NCI-H2081 treated with DMSO at 0.1 percent for 48 hours (cell line): ENCODE data around the gene ACER2.
A peak's percentile ranks its signal among the peaks of the same experiment; 100 is the strongest.
"Not testable (repeated sequence)": the region's sequence is repeated elsewhere in the genome, so short reads cannot be mapped to it uniquely, and the experiment has no call there.

Source experiments
- DNase-seq: peaks from one replicate; lab custom pipeline; 2025; lab: John Stamatoyannopoulos, UW

ACER2 gene

DNA sequence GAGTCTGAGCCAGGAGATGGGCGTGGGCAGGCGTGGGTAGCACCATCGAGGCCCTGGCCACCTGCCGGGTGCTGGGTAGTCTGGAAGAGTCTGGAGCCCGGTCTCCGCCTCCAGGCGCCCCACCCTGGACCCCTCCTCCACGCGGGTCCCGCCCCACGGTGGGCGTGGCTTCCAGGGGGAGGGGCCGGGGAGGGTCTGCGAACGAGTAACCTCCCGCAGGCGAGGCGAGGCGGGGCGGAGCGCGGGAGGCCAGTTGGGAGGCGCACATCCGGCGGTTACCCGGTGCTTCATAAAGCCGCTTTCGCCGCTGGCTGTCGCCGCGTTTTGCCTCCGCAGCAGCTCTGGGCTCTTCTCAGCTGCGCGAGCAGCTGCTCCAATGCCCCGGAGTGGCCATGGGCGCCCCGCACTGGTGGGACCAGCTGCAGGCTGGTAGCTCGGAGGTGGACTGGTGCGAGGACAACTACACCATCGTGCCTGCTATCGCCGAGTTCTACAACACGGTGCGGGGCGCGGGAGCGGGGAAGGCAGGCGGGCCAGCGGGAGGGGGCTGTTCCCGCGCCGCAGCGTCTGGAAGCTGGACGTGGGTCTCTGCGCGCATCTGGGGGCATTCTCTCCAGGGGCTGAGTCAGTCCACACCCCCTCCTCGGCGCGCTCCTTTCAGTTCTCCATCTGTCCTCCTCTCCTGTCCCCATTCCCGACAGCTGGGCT, at the start of gene ACER2:
Gene ACER2, plus strand, starts transcription at position 317 of the 708 bp plus-strand sequence. Its CDS starts 76 bp downstream, at position 393.
- peak; percentile 50 for DNase-seq

DNA sequence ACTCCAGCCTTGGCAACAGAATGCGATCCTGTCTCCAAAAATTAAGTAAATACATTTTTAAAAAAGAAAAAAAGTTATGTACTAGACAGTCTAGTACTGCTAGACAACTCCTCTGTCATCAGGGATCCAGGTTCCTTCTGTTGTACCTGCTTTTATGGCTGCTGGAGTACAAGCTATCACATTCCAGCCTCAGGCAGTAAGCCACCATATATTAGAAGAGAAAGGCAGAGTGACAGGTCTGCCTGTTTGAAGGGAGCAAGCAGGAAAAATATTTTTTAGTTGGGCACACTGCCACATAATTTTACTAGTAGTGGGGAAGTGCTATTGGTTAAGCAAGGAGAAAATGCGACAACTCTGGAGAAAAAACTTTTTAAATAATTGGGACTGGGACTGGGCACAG, 39.7 kb upstream of the ACER2 start:
- DNase-seq, result no peak

DNA sequence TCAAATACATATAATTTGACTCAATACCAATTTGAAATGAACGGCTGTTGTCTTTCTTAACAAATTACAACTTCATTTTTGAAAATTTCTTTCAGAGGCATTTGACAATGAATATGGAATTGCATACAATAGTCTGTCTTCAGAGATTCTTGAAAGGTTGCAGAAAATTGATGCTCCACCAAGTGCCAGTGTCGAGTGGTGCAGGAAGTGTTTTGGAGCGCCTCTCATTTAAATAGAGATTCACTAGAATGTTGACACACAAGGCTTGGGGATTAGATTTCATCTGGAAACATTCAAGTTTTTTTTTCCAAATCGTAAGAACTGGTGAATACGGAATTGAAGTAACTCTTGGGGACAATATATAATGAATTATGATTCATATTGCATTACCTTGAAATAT, 36.9 kb upstream of the ACER2 start:
- DNase-seq, result no peak

DNA sequence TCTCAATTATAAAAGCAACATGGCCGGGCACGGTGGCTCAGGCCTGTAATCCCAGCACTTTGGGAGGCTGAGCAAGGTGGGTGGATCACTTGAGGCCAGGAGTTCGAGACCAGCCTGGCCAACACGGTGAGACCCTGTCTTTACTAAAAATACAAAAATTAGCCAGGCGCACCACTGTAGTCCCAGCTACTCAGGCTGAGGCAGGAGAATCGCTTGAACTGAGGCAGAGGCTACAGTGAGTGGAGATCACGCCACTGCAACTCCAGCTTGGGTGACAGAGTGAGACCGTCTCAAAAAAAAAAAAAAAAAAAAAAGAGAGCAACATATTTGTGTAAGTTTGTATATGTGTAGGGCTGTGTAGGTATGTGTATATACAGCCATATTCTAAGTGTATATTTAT, 36.2 kb upstream of the ACER2 start:
- no peak for DNase-seq

DNA sequence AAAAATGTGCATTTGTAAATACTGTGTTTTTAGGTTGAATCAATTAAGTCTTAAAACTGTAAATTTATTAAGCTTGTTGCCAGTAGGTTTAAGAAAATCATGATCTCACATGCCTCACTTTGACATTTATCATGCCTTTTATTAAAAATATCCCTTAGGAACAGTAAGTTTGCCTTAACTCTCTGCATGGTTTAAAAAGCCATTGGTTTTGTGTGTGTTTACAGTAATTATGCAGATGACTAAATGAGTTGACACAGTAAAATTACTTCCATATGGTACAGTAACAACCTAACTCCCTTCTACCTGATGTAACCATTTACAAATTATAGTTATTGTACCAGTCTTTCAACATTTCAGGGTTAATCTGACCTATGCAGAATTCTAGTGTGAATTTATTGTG, 35.3 kb upstream of the ACER2 start:
- peak; percentile 22 for DNase-seq

DNA sequence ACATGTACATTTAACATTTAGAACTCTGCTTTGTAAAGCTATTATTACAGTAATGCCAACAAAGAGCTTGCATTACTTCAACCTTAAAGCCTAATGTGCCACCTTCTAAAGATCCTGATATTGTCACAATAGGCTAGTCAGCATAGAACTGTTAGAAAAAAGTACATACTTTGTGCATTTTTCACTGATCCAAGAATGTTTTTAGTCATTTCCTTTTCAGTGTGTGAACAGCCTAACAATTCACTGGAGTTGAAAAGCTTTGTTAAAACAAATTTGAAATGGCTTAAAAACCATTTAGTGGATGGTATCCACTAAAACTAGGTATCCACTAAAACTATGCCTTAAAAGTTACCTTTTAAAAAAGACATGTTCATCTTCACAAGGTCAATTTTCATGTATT, 33.3 kb upstream of the ACER2 start:
- DNase-seq, result no peak

DNA sequence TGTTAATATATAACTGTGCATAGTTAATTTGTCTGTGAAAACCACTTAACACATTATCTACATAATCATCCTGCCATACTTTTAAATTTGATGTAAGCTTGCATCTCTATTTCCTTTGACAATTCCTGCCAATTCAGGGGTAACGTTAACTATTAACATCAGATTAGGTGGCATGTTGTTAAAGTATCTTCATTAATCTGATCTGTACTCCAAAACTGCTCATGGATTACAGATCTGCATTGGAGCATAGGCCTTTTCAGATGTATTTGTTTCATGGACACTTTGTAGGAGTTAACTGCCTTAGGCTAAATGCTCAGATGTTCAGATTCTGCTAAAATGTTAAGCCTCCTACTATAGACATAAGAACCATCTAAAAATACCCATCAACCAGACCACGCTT, 31.9 kb upstream of the ACER2 start:
- no peak for DNase-seq

DNA sequence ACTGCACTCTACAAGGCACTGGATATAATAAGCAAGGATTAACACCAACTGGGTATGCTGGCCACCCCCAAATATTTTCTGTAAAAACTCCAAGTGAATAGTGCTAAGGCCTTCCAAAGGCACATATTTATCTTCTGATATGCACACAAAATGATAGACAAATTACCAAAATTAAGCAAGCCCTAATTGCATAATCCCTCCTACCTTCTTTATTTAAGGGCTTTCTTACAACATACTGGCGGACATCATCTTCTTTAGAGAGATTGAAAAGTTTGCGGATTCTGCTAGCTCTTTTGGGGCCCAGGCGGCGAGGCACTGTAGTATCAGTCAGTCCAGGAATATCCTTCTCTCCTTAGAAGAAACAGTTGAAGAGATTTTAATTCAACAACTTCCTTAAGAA, 30.6 kb upstream of the ACER2 start:
- DNase-seq, result no peak

DNA sequence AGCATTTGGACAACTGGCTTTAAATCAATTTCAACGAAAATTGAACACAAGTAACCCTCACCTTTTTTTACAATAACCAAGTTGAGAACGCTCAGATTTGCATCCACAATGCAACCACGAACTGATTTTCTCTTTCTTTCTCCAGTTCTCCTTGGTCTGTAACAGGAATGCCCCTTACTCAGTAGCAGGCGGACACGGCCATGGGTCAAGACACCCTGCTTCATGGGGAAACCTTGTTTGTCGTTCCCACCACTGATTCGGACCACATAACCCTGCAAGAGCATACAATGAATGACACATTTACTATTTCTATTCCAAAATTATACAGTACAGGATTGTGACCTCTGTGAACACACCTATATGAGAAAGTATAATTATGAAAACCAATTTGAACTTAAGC, 30.2 kb upstream of the ACER2 start:
- no peak for DNase-seq

DNA sequence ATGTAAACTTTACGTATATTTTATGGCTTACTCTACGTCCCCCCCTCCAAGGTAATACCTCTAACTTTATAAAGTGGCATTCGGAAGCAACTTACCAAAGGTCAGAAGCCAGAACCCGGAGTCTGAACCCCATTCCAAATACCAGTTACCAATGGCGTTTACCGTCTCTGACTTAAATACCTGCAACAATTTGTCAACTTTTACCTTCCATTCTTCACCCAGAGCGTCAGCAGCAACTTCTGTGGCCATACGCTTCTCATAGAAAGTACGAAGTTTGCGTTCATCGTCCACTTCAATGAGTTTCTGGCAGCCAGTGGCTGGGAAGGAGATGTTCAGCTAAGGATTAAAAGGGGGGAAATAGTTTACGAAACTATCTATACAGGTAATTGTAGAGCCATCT, 29.5 kb upstream of the ACER2 start:
- no peak for DNase-seq

DNA sequence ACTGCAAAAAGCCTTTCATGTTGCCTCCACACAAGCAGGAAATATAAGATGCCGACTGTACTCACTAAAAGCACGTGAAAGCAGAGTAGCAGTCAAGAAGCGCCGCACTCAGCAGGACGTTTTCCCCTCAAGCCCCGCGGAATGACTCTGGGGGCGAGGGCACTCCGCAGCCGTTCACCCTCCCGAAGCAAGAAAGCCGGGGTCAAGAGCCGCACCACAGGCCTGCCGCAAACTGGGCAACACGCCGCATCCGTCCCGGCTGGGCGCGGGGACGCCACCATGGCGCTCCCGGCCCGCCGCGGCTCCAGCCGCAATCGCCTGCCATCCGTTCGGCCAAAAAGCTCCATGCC, 29.1 kb upstream of the ACER2 start:
- DNase-seq, result no peak

DNA sequence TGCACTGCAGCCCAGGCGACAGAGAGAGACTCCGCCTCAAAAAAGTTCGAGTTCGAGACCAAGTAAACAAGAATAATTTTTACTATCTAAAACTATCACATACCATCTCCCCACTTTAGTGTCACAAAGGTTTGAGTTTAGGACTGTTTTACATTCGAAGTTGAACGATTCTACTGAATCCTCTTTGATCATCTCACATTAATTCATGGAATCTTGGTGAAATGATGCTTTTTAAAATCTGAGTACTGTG, 28.1 kb upstream of the ACER2 start:
- DNase-seq, result no peak

DNA sequence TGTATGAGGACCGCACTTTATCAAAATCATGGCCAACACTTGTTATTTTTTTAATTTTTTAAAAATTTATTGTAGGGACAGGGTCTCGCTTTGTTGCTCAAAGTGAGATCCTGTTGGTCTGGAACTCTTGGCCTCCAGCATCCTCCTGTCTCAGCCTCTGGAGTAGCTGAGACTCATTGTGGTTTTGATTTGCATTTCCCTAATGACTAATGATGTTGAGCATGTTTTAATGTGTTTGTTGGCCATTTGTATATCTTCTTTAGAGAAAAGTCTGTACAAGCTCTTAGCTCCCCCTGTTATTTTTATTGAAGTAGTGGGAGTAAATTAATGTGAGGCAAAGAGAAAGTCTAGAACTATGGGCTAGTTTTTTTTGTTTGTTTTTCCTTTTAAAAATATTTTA, 27.2 kb upstream of the ACER2 start:
- DNase-seq, result no peak

DNA sequence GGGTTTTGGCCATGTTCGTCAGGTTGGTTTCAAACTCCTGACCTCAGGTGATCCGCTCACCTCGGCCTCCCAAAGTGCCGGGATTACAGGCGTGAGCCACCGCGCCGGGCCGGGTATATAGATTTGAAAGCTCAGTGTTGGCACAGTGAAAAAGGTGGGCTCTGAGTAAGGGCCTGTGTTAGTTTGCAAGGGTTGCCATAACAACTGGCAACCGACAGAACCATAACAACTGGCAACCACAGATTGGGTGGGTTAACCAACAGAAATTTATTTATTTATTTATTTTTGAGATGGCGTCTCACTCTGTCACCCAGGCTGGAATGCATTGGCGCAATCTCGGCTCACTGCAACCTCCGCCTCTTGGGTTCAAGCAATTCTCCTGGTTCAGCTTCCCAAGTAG, 23.6 kb upstream of the ACER2 start:
- not testable (repeated sequence) for DNase-seq

DNA sequence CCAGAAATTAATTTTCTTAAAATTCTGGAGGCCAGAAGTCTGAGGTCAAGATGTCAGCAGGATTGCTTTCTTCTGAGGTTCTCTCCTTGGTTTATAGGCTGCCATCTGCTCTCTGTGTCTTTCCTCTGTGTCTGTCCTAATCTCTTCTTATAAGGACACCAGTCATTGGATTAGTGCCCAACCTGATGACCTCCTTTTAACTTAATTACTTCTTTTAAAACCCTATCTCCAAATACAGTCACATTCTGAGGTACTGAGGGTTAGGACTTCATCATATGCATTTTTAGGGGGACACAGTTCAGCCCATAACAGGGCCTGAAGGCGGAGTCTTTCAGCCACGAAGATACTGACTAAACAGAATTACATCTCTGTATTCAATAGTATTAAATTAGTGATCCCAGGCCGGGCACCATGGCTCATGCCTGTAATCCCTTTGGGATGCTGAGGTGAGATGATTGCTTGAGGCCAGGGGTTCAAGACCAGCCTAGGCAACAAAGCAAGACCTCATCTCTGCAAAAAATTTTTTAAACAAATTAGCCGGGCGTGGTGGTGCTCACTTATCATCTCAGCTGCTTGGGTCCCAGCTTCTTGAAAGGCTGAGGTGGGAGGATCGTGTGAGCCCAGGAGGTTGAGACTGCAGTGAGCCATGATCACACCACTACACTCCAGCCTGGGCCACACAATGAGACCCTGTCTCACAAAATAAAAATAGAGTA, 22.9 kb upstream of the ACER2 start:
- no peak for DNase-seq

DNA sequence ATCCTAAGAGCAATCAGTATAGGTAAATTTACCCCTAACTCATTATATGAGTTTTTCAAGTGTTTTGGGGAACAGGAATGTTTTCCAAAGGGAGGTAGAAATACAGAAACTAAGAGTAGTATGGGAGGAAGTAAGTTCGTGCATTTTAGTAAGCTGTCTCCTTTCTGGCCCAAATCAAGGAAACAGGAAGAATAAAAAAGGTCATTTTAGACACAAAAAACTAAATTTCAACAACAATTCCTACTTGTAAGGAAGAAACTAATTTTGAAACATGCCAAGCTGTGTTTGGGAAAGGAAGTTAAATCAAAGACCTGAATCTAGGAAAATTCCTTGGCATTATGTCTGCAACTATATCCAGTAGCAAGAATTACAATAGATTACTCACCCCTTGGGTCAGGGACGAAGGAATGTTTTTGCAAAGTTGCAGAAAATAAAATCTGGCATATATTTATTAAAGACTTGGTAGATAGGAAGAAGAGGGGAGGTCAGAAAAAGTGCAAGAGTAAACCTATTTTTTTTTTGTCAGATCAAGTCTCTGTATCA, 22.2 kb upstream of the ACER2 start:
- no peak for DNase-seq

DNA sequence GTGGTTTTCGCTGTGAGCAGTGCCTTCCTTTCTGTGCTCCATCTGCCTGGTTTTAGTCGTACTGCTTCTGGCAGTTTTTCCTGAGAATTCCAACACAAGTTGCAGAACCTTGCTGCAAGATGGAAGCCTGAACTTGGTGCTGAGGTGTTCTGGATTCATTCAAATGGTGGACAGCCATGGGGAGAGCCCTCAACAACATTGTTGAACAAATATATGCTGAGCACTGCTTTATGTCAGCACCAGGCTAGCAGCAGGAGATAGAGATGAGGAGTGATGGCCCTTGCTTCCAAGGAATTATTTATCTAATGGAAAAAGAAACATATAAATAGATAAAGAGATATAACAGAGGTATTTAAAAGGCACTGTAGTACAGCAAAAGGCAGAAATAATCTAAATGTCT, 21.5 kb upstream of the ACER2 start:
- DNase-seq, result no peak

DNA sequence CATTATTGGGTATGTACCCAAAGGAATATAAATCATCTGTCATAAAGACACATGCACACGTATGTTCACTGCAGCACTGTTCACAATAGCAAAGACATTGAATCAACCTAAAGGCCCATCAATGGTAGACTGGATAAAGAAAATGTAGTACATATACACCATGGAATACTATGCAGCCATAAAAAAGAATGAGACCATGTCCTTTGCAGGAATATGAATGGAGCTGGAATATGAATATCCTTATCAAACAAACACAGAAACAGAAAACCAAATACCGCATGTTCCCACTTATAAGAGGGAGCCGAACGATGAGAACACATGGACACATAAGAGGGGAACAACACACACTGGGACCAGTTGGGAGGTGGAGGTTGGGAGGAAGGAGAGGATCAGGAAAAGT, 19.3 kb upstream of the ACER2 start:
- DNase-seq, result not testable (repeated sequence)

DNA sequence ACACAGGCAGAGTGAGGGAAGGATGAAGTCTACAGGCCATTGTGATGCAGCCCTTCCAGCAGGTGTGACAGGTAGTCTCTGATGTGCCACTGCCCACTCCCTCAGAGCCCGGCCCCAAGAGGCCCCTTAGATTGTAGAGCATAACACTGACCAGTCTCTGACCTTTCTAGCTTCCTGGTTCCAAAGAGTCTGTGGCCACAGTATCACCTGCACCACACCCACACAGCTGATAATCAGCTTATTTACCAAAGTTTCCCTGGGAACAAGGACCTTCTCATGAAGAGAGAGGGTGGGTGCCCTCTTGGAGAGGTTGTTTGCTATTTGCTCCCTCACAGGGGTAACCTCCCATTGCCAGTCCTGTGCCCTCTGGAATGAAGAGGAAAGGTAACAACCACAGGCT, 11.0 kb upstream of the ACER2 start:
- DNase-seq, result no peak

DNA sequence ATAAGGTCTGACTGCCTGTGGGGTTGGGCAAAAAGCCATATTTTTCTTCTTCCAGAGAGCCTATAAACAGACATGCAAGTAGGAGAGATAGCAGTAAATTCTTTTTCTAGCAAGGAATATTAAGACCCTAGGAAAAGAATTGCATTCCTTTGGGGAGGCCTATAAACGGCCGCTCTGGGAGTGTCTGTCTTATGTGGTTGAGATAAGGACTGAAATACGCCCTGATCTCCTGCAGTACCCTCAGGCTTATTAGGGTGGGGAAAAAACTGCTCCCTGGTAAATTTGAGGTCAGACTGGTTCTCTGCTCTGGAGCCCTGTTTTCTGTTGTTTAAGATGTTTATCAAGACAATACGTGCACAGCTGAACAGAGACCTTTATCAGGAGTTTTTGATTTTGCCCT, 5.6 kb upstream of the ACER2 start:
- not testable (repeated sequence) for DNase-seq

DNA sequence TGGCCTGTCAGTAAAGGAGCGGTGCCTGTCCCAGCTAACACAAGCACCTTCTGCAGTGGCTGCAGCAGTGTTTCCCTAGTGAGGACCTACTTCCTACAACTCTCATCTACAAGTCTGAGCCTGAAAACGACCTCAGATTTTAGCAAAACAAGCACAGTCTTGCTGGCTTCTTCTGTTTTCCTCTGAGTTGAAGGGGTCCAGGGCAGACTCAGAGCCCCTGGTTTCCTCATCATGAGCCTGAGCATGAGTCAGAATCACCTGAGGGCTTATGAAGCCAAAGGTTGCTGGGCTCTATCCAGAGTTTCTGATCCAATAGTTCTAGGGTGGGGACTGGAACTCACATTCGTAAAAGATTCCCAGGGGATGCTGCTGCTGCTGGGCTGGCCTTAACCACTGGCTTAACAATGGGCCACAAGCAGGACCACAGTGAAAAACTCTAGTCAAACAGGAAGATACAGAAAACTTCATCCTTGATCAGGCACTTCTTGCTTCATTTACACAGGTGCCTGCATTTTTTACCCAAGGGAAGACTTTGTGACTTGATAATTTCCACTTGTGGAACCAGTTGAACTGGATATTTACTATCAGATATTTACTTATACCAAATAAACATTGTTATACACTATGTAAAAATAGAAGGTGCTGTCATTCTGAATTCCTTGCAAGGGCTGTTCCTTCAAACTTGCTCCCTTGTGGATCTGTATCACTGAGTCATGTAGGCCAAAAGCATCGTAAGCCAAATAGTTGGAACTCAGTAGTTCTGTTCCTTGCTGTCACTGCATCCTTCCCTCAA, 4.3 kb upstream of the ACER2 start:
- no peak for DNase-seq

DNA sequence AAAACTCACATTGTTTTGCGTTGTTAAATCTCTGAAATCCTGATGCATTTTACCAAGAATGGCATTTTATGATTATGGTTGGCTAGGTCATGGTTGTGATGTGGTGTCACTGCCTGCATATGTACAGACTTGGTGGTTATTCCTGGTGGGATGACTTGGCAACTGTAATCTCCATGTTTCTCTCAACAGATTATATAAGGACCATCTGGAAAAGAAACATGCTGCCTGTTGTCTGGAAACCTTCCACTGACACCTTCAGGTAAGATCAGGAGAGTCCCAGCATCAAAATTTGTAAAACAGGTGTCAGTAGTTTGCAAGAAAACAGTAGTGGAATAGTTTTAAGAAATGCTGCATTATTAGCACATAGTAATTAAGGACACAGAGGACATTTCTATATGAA, 3.0 kb upstream of the ACER2 start:
- DNase-seq, result no peak

DNA sequence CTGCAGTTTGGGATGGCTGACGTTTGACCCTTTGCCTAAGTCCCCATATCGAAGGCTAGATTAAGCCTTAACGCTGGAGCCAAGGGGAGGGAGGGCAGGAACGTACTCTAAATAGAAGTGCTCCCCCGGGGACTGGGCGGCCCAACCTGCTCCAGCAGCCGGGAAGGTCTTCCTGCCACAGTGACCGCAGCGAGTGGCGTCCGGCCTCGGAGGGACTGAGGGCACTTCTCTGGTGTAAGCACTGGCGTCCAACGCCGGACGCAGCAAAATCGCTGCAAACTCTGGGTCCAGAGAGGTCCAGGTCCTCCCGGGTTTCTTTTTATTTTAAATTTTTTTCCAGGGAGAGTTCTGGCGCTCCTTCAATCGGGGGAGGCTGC, 505 bp upstream of the ACER2 start:
- no peak for DNase-seq
